Stimulated activated CD4-positive, alpha-beta T cell treated with anti-CD3 and anti-CD28 coated beads, Interleukin-4, amount 100 ng/mL, for 1 hour (primary cell): ENCODE data around the gene ACOX2.

ENCODE experiments used
- DNase-seq: peaks from one replicate; pipeline ENCODE4 v3.0.0-alpha.2; 2020

Gene ACOX2

GRCh38 chr3:58471025-58471887 lies 65.7 kb downstream of the ACOX2 start:
- DNase-seq, result peak; percentile 12

DNA sequence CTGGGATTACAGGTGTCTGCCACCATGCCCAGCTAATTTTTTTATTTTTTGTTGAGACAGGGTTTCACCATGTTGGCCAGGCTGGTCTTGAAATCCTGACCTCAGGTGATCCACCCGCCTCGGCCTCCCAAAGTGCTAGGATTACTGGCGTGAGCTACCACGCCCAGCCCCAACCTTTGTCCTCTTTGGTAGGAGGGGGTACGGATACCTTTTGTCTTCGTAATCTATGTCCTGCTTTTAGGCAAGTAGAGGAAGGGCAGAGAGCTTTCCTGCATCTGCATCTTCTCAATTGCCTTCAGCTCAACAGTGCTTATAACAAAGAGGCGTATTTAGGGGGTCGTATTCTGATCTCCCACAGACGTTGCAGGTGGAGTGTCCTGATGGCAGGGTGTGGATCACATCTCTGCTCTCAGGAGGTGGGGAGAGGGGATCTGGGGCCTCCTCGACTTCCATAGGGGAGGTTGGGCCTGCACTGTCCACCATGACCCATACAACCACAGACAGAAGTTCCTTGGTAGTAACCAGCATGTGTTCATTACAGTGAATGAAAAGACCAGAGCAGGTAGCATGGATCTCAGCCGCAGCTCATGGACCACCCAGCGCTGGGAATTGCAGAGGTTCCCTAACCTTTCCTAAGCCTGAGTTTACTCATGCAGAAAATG lies 66.5 kb downstream of the ACOX2 start:
- DNase-seq, result no peak

DNA sequence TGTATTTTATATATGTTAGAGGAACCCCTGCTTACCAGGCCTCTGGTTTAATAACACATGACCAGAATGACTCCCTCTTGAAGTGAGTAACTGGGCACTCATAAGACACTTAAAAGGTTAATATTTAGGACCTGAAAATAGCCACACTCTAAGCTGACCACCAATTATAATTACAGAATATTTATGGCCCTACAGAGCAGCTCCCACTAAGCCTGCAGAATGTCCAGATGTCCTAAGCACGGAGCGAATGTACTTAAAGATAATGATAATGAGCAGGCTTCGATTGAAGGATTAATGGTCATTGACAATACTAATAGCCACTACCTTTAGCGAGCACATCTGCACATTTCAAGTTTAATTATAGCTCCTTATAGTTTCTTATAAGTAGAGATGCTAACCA lies 67.9 kb downstream of the ACOX2 start:
- no peak for DNase-seq

GRCh38 chr3:58466899-58467563 lies 70.0 kb downstream of the ACOX2 start:
- no peak for DNase-seq

- DNase-seq, result no peak
Observed at GRCh38 chr3:58464866-58465265, 72.1 kb downstream of the ACOX2 start.

DNA sequence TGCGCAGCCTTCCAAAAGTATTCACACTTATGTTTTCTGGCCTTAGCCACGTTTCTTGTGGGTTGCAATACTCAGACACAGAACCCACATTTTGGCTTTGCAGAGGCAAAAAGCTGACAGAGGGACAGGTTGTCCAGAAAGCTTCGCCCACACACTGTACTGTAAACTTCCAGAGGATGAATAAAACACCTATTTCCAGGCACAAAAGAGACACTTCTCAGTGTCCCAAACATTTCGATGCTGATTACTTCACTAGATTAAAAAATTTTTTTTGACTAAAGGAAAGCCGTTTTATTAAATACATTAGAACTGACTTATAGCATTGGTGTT lies 73.1 kb downstream of the ACOX2 start:
- DNase-seq, result no peak

DNA sequence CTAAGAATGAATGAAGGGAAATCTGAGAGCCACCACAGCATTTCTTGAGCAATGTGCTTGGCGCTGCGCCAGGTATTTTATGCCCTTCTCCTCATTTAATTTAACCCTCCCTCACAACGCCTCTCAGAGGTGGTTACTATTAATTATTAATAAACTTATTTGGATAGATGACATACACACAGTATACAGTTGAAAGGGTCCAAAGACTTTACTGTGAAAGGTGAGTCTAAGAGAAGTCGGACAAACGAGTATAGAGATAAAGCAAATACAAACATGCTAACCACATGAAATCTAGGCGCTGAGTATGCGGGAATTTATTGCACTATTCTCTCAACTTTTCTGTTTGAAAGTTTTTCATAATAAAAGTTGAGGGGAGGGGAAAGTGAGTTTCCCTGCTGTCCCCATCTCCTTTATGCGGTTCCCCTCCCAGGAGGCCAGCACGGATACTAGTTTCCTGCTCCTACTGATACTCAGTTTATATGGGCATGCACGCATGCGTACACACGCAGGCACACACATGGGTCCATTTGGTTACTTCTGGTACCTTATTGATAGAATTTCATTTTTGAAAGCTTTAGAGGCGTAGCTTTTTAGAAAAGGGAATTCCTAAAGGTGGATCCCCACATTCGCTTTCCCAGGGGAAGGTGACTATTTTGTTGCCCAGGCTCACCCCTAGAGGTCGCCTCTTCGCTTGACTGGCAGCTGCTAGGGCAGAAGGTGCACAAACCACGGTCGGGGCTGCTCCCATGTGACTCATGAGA lies 73.6 kb downstream of the ACOX2 start:
- DNase-seq, result peak; percentile 71

GRCh38 chr3:58462829-58463180 lies 74.2 kb downstream of the ACOX2 start:
- DNase-seq, result no peak

GRCh38 chr3:58459160-58459559 lies 77.8 kb downstream of the ACOX2 start:
- DNase-seq, result no peak
